CD4-positive, alpha-beta T cell (primary cell): ENCODE results near the gene CHKB. TPM values are rescaled to one million over a fixed set of nuclear protein-coding genes. Genes with fewer than 3 reads are reported as not detected.

Experiments used
- ATAC-seq: fragments of 200-7000 bp; cut with Tn5 transposase; one replicate; pipeline ENCODE4 v1.10.0; 2022; ENCODE audit warnings: mild to moderate bottlenecking; ENCODE audit not compliant: poor library complexity
- CTCF ChIA-PET: fragments of 350-600 bp; sonication (Branson Sonifier 250); formaldehyde crosslinking; loops from one replicate; lab custom pipeline; 2021; ENCODE audit warnings: antibody characterized with exemption, inconsistent platforms; lab: Charles Lee
- POLR2A ChIA-PET: fragments of 350-600 bp; sonication (Branson Sonifier 250); formaldehyde crosslinking; loops from one replicate; lab custom pipeline; 2021; ENCODE audit warnings: antibody characterized with exemption, inconsistent platforms; lab: Charles Lee
- DNase-seq, 14 experiments: peaks; one replicate each; pipeline ENCODE4 v3.0.0-alpha.2; 2013 to 2020; ENCODE audit warnings: mixed read lengths in 2 of 14
- H3K27ac ChIP-seq, 2 donors: one replicate each; pipeline versions ENCODE4 v1.5.1 to v1.7.0; 2013; ENCODE audit warnings: low read length in 2 of 2, low read depth in 1 of 2, mild to moderate bottlenecking in 1 of 2
- H3K27me3 ChIP-seq, 2 experiments: 1 replicate in 1 of 2; 2 replicates in 1 of 2; pipeline versions ENCODE4 v1.6.1 to v1.7.0; 2013; ENCODE audit warnings: low read length in 2 of 2, control low read depth in 1 of 2, mild to moderate bottlenecking in 1 of 2, moderate library complexity in 1 of 2; ENCODE audit not compliant: insufficient read depth in 2 of 2, control insufficient read depth in 1 of 2
- H3K36me3 ChIP-seq: one replicate; pipeline ENCODE4 v1.6.1; 2013; ENCODE audit warnings: low read length, control low read depth; ENCODE audit not compliant: insufficient read depth
- H3K4me1 ChIP-seq: one replicate; pipeline ENCODE4 v1.6.1; 2013; ENCODE audit warnings: low read length, control low read depth; ENCODE audit not compliant: insufficient read depth
- H3K4me3 ChIP-seq: one replicate; pipeline ENCODE4 v1.5.1; 2013; ENCODE audit warnings: mild to moderate bottlenecking, low read length, moderate library complexity
- H3K9me3 ChIP-seq, 2 experiments: 1 replicate in 1 of 2; 2 replicates in 1 of 2; pipeline versions ENCODE4 v1.6.1 to v1.7.0; 2013; ENCODE audit warnings: low read length in 2 of 2, mild to moderate bottlenecking in 2 of 2, control low read depth in 1 of 2, moderate library complexity in 1 of 2; ENCODE audit not compliant: control insufficient read depth in 1 of 2, insufficient read depth in 1 of 2
- H3K27ac Mint-ChIP-seq: one replicate; pipeline ENCODE4 v1.8.0; 2020; ENCODE audit warnings: mixed read lengths
- H3K27me3 Mint-ChIP-seq: one replicate; pipeline ENCODE4 v1.8.0; 2021; ENCODE audit warnings: mixed read lengths
- H3K36me3 Mint-ChIP-seq: one replicate; pipeline ENCODE4 v1.8.0; 2021; ENCODE audit warnings: low read depth, mixed read lengths
- H3K4me1 Mint-ChIP-seq: one replicate; pipeline ENCODE4 v1.8.0; 2021; ENCODE audit warnings: low read depth, mixed read lengths
- H3K4me3 Mint-ChIP-seq: one replicate; pipeline ENCODE4 v1.8.0; 2020; ENCODE audit warnings: mild to moderate bottlenecking, mixed read lengths
- H3K9me3 Mint-ChIP-seq: one replicate; pipeline ENCODE4 v1.8.0; 2020; ENCODE audit warnings: mixed read lengths
- intact Hi-C, 2 experiments: fragments of 100-400 bp; cut with DNase I in 1 of 2; cut with micrococcal nuclease in 1 of 2; formaldehyde crosslinking; loops; one replicate each; pipeline versions ENCODE4 v1.15.1 to v1.9.0; 2023 to 2025; cut with DNase I, micrococcal nuclease
- total RNA-seq, 174 experiments: library from RNA in 2 of 174; stranded (reverse) in 2 of 174; gene quantifications; one replicate each; pipeline ENCODE4 v1.2.3 and lab custom pipeline; 2021 to 2026
- TF ChIP-seq, protein P1 (sequence below): fragments of 200-600 bp; IDR thresholded peaks from one replicate; pipeline ENCODE4 v1.8.0; 2022; ENCODE audit warnings: antibody characterized with exemption, mild to moderate bottlenecking

CHKB gene
- total RNA-seq, 2 experiments from 2014 or later, result 152 to 156 TPM

- Histone ChIP-seq H3K27me3 (no peaks in the 10 kb centered on the region), H3K36me3 (peaks cover 3% of the 10 kb centered on the region), H3K9me3 (no peaks in the 10 kb centered on the region), H3K4me3 (no peak overlapping the region), H3K27ac (no peak overlapping the region), H3K4me1 (peaks cover 22% of the 10 kb centered on the region)
- CTCF ChIA-PET, result no interaction called here
- Mint-ChIP-seq H3K36me3 (peaks cover 13% of the 10 kb centered on the region), H3K27ac (no peak overlapping the region), H3K9me3 (no peaks in the 10 kb centered on the region), H3K4me1 (peaks cover 25% of the 10 kb centered on the region), H3K4me3 (no peak overlapping the region), H3K27me3 (no peaks in the 10 kb centered on the region)
- POLR2A ChIA-PET, result no interaction called here
- ATAC-seq, result no peak
- TF ChIP-seq, protein P1, sequence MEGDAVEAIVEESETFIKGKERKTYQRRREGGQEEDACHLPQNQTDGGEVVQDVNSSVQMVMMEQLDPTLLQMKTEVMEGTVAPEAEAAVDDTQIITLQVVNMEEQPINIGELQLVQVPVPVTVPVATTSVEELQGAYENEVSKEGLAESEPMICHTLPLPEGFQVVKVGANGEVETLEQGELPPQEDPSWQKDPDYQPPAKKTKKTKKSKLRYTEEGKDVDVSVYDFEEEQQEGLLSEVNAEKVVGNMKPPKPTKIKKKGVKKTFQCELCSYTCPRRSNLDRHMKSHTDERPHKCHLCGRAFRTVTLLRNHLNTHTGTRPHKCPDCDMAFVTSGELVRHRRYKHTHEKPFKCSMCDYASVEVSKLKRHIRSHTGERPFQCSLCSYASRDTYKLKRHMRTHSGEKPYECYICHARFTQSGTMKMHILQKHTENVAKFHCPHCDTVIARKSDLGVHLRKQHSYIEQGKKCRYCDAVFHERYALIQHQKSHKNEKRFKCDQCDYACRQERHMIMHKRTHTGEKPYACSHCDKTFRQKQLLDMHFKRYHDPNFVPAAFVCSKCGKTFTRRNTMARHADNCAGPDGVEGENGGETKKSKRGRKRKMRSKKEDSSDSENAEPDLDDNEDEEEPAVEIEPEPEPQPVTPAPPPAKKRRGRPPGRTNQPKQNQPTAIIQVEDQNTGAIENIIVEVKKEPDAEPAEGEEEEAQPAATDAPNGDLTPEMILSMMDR, result no peak
- intact Hi-C loops, result no loop called here
- DNase-seq, result no peak
Observed at GRCh38 chr22:50585781-50586180, 3.1 kb upstream of the CHKB start.

GRCh38 chr22:50585238-50585637, 2.6 kb upstream of the CHKB start:
- Mint-ChIP-seq H3K4me3 (peak overlapping the region; percentile 56), H3K9me3 (no peaks in the 10 kb centered on the region), H3K4me1 (peaks cover 28% of the 10 kb centered on the region), H3K27ac (no peak overlapping the region), H3K36me3 (peaks cover 19% of the 10 kb centered on the region), H3K27me3 (no peaks in the 10 kb centered on the region)
- no peak overlapping the region for H3K4me3 ChIP-seq
- TF ChIP-seq, protein P1, result no peak
- DNase-seq (no peak), ATAC-seq (no peak)
- no peaks in the 10 kb centered on the region for H3K9me3 ChIP-seq
- peaks cover 5% of the 10 kb centered on the region for H3K36me3 ChIP-seq
- ChIA-PET POLR2A (no interaction called here), CTCF (no interaction called here)
- intact Hi-C loops, result no loop called here
- no peaks in the 10 kb centered on the region for H3K27me3 ChIP-seq
- peaks cover 22% of the 10 kb centered on the region for H3K4me1 ChIP-seq
- no peak overlapping the region for H3K27ac ChIP-seq

DNA sequence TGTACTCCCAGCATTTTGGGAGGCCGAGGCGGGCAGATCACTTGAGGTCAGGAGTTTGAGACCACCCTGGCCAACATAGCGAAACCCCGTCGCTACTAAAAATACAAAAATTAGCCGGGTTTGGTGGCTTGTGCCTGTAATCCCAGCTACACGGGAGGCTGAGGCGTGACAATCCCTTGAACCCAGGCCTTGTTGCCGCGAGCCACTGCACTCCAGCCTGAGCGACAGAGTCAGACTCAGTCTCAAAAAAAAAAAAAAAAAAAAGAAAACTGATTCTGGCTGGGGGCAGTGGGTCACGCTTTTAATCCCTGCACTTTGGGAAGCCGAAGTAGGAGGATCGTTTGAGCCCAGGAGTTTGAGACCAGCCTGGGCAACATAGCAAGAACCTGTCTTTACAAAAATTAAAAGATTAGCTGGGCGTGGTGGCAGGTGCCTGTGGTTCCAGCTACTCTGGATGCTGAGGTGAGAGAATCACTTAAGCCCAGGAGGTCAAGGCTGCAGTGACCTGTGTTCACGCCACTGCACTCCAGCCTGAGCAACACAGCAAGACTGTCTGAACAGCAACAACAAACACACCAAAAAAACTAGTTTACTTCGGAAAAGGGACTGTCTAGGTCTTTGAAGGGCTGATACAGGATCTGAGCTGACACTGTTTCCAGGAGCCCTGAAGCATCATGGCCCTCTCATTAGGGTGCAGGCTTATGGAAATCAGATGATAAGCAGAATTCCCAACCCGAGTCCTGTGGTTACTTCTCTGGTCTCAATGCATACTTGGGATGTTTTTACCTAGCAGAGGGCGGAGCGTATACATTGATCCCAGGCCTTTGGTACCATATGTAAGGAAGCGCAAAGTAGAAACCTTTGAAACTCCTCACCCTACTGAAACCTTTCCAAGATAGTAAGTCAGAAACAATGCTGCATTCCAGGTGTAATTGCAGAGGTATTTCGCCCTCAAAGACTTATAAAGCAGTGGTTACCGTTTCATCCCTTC, 1.8 kb upstream of the CHKB start:
- H3K27ac Mint-ChIP-seq, result no peak overlapping the region
- H3K27me3 Mint-ChIP-seq, result no peaks in the 10 kb centered on the region
- intact Hi-C loops, result loop anchor here in 1 of 2 experiments (5.0 kb wide), 2 partner anchors 37 to 57 kb away; partner anchors contain the start of genes KLHDC7B and SCO2
- Histone ChIP-seq H3K4me1 (peaks cover 25% of the 10 kb centered on the region), H3K27me3 (no peaks in the 10 kb centered on the region), H3K27ac (no peak overlapping the region), H3K9me3 (no peaks in the 10 kb centered on the region), H3K4me3 (no peak overlapping the region), H3K36me3 (peaks cover 5% of the 10 kb centered on the region)
- POLR2A ChIA-PET, result interaction anchor here (0.9 to 2.1 kb wide), 3 partner anchors 37 to 59 kb away, joined by 3 to 16 read pairs (median 4); partner anchors contain the start of gene SCO2
- ATAC-seq, result no peak
- CTCF ChIA-PET, result interaction anchor here (1.0 kb wide), 1 partner anchor 22 kb away, joined by 3 read pairs; the partner anchor contains the start of gene SYCE3
- peaks cover 27% of the 10 kb centered on the region for H3K36me3 Mint-ChIP-seq
- TF ChIP-seq, protein P1, result no peak
- H3K9me3 Mint-ChIP-seq, result no peaks in the 10 kb centered on the region
- no peak for DNase-seq
- peaks cover 35% of the 10 kb centered on the region for H3K4me1 Mint-ChIP-seq
- H3K4me3 Mint-ChIP-seq, result peak overlapping the region; percentile 82
